AG04449 (cell line): ENCODE data around the gene PTPRG.

Source experiments
- CTCF ChIA-PET: fragments of 350-600 bp; formaldehyde crosslinking; extraction: SDS; loops from one replicate; lab custom pipeline; 2021; ENCODE audit warnings: antibody characterized with exemption; lab: Yijun Ruan, JAX
- POLR2A ChIA-PET: fragments of 400-600, 350-600 bp; formaldehyde crosslinking; extraction: SDS; loops from one replicate; lab custom pipeline; 2020; ENCODE audit warnings: antibody characterized with exemption, inconsistent platforms; lab: Yijun Ruan, JAX
- DNase-seq: peaks from one replicate; pipeline ENCODE4 v3.0.0-alpha.2; 2010; ENCODE audit warnings: low read depth, low spot score
- H3K4me3 ChIP-seq: 2 replicates; pipeline ENCODE4 v1.5.1; 2011; ENCODE audit warnings: low read depth, mild to moderate bottlenecking, control low read depth, low read length
- TF ChIP-seq, protein P1 (sequence below): IDR thresholded peaks from one replicate; pipeline ENCODE4 v1.5.1; 2011; ENCODE audit warnings: mild to moderate bottlenecking, moderate library complexity, low read length, control low read depth, inconsistent platforms; ENCODE audit not compliant: insufficient read depth; ENCODE audit errors: missing control alignments

PTPRG gene

DNA sequence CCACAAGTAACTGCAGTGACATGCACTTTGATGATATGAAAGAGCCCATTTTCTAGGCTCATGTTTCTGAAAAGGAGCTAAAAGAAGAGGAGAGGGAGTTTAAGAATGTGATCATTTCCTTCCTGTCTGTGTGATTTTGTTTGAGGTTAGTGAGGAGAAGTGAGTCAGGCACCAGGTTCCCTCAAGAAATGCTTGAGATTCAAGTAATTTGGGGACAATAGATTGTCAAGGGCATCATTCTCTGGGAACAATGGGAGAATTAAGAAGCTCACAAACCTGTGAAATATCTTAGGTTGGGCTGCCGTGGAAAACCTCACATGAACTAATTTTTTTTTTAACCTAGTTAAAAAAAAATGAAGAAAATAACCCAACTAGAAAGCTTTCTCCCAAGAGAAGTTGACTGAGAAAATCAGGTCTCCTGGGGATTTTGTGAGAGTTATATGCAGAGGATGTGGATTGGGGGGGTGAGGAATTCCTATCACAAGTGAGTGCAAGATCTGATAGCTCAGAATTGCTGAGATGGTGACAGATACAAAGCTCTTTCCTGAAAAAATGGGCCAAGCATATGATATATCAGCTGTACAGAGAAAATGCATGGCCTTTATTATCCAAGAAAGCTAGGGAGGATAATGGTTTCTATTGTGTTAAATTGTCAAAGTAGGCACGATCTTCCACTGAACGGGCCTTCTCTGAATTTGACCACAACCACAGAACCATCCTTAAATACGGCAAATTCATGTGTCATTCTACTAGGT lies 608.7 kb downstream of the PTPRG start:
- H3K4me3 ChIP-seq: no peak overlapping the region
- TF ChIP-seq, protein P1, sequence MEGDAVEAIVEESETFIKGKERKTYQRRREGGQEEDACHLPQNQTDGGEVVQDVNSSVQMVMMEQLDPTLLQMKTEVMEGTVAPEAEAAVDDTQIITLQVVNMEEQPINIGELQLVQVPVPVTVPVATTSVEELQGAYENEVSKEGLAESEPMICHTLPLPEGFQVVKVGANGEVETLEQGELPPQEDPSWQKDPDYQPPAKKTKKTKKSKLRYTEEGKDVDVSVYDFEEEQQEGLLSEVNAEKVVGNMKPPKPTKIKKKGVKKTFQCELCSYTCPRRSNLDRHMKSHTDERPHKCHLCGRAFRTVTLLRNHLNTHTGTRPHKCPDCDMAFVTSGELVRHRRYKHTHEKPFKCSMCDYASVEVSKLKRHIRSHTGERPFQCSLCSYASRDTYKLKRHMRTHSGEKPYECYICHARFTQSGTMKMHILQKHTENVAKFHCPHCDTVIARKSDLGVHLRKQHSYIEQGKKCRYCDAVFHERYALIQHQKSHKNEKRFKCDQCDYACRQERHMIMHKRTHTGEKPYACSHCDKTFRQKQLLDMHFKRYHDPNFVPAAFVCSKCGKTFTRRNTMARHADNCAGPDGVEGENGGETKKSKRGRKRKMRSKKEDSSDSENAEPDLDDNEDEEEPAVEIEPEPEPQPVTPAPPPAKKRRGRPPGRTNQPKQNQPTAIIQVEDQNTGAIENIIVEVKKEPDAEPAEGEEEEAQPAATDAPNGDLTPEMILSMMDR: no peak
- no peak for DNase-seq
- POLR2A ChIA-PET: interaction anchor here (0.5 kb wide), 1 partner anchor 14 kb away, joined by 3 read pairs; no protein-coding TSS in a partner anchor
- CTCF ChIA-PET: interaction anchor here (0.7 to 2.8 kb wide), 5 partner anchors 10 to 606 kb away, joined by 3 to 19 read pairs (median 3); no protein-coding TSS in a partner anchor

DNA sequence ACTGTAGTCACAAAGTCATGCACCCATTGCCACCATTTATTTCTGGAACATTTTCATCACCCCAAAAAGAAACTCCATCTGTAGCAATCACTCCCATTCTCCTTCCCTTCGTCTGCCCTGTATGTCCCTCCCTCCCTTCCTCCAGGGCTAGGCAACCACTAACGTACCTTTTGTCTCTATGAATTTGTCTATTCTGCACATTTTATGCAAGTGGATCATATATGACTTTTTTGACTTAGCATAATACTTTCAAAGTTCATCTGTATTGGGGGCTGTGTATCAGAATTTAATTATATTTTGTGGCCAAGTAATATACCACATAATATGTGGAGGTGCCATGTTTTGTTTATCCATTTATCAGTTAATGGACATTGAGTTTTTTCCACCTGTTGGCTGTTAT lies 610.4 kb downstream of the PTPRG start:
- DNase-seq: no peak
- POLR2A ChIA-PET: no interaction called here
- H3K4me3 ChIP-seq: no peak overlapping the region
- CTCF ChIA-PET: interaction anchor here (2.8 kb wide), 1 partner anchor 17 kb away, joined by 19 read pairs; no protein-coding TSS in a partner anchor
- TF ChIP-seq, protein P1: no peak

DNA sequence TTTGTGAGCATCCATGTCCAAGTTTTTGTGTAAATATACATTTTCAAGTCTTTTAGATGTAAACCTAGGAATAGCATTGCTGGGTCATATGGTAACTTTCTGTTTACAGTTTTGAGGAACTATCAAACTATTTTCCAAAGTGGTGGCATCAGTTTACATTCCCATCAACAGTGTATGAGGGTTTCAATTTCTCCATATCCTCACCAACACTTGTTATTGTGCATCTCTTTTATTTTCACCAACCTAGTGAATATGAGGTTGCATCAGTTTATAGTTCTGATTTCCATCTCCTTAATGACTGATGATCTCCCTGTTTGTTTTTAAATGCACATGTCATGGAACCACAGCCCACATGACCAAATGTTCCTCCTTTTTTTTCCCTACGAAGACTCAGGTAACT lies 610.8 kb downstream of the PTPRG start:
- TF ChIP-seq, protein P1: no peak
- no peak overlapping the region for H3K4me3 ChIP-seq
- ChIA-PET CTCF (interaction anchor here (7.6 kb wide), 1 partner anchor 15 kb away, joined by 52 read pairs; no protein-coding TSS in a partner anchor), POLR2A (no interaction called here)
- DNase-seq: no peak

DNA sequence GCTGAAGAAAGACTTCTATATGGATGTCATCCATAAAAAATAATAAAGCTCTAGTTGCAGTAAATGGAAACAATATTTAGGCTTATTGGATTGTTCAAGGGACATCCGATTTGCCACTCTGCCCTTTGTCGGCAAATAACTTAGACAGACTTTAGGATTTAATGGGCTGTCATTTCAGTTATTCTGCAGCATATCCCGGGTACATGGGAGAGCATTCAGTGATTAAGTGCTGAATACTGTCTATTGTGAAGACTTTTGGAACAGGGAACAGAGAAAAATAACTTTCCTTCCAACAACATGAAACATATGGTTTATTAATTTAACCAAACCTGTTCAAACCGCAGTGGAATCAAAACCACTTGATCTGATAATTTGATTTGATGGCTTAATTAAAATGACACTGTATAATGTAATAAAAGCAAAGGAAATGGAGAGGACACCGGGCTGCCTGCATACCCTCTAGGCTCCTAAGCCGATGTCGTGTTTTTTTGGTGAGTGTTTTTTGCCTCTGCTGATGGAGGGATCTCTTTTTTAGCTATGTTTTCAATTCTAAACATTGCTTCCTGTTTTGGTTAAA lies 612.7 kb downstream of the PTPRG start:
- no peak for DNase-seq
- no peak overlapping the region for H3K4me3 ChIP-seq
- ChIA-PET CTCF (interaction anchor here (7.6 kb wide), 1 partner anchor 14 kb away, joined by 52 read pairs; no protein-coding TSS in a partner anchor), POLR2A (no interaction called here)
- TF ChIP-seq, protein P1: no peak

DNA sequence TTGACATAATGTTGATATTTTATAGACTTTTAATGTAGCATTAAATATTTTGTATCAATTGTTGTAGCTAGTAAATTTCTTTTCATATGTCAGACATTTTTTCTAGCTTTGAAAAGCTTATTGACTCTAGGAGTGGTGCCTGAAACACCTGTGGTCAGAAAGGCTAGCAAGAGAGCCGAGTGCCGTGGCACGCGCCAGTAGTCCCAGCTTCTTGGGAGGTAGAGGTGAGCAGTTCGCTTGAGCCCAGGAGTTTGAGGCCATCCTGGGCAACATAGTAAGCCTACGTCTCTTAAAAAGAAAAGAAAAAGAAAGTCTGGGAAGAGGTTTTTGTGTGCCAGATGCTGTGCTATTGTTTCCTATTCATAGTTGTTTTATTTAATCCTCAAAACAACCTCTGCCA lies 613.8 kb downstream of the PTPRG start:
- ChIA-PET POLR2A (interaction anchor here (0.7 kb wide), 1 partner anchor 25 kb away, joined by 3 read pairs; no protein-coding TSS in a partner anchor), CTCF (interaction anchor here (1.0 to 7.6 kb wide), 2 partner anchors 12 to 317 kb away, joined by 3 to 52 read pairs; no protein-coding TSS in a partner anchor)
- no peak for DNase-seq
- H3K4me3 ChIP-seq: no peak overlapping the region
- TF ChIP-seq, protein P1: no peak

DNA sequence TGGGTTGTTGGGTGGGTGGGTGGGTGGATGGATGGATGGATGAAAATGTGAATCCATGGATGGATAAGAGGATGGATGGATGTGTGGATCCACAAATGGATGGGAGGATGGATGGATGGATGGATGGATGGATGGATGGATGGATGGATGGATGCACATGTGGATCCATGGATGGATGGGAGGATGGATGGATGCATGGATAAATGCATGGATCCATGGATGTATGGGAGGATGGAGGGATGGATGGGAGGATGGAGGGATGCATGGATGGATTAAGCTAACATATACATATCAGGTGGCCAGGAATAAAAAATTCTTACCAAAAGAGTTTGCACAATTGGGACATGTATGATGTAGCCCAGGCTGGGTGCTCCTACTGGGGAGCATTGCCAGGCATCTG lies 616.7 kb downstream of the PTPRG start:
- ChIA-PET CTCF (interaction anchor here (7.6 kb wide), 1 partner anchor 10 kb away, joined by 52 read pairs; no protein-coding TSS in a partner anchor), POLR2A (no interaction called here)
- DNase-seq: no peak
- TF ChIP-seq, protein P1: no peak
- H3K4me3 ChIP-seq: no peak overlapping the region
